Loucy (cell line): ENCODE measurements around the gene ANKRD13A.

Experiments used
- H2AFZ ChIP-seq: fragments of 200-600 bp; sonication (generic); 2 replicates; pipeline ENCODE4 v1.6.0; 2016; ENCODE audit warnings: antibody characterized with exemption, mild to moderate bottlenecking, low read length, moderate library complexity
- H3F3A ChIP-seq: fragments of 200-600 bp; 2 replicates; pipeline ENCODE4 v1.6.0; 2016; ENCODE audit warnings: antibody characterized with exemption, low read depth, mild to moderate bottlenecking
- H3K27me3 ChIP-seq: fragments of 200-600 bp; sonication (generic); 2 replicates; pipeline ENCODE4 v1.6.1; 2014; ENCODE audit warnings: low read length, mild to moderate bottlenecking; ENCODE audit not compliant: insufficient read depth, poor library complexity, severe bottlenecking
- H3K36me3 ChIP-seq: fragments of 200-600 bp; sonication (generic); 2 replicates; pipeline ENCODE4 v1.6.1; 2016; ENCODE audit warnings: low read length; ENCODE audit not compliant: insufficient read depth
- H3K4me1 ChIP-seq: fragments of 200-600 bp; sonication (generic); 2 replicates; pipeline ENCODE4 v1.5.1; 2014; ENCODE audit warnings: low read length, mild to moderate bottlenecking; ENCODE audit not compliant: insufficient read depth, poor library complexity, severe bottlenecking
- H3K4me2 ChIP-seq: fragments of 200-600 bp; sonication (generic); 2 replicates; pipeline ENCODE4 v1.6.0; 2014; ENCODE audit warnings: antibody characterized with exemption, low read length, low read depth, mild to moderate bottlenecking; ENCODE audit not compliant: poor library complexity, severe bottlenecking
- H3K4me3 ChIP-seq: fragments of 200-600 bp; sonication (generic); 2 replicates; pipeline ENCODE4 v1.5.1; 2014; ENCODE audit warnings: low read length, mild to moderate bottlenecking, mixed read lengths; ENCODE audit not compliant: poor library complexity, severe bottlenecking
- H3K79me2 ChIP-seq: fragments of 200-600 bp; sonication (generic); 2 replicates; pipeline ENCODE4 v1.6.1; 2014; ENCODE audit warnings: low read length; ENCODE audit not compliant: insufficient read depth
- H3K9ac ChIP-seq: fragments of 200-600 bp; sonication (generic); 2 replicates; pipeline ENCODE4 v1.6.0; 2014; ENCODE audit warnings: mild to moderate bottlenecking, low read depth, low read length, moderate library complexity; ENCODE audit not compliant: poor library complexity, severe bottlenecking
- H3K9me2 ChIP-seq: fragments of 200-600 bp; sonication (generic); replicated peaks from 2 replicates; pipeline ENCODE4 v1.6.1; 2016; ENCODE audit warnings: low read depth, low read length, mixed read lengths
- H3K9me3 ChIP-seq: fragments of 200-600 bp; sonication (generic); 2 replicates; pipeline ENCODE4 v1.6.1; 2014; ENCODE audit warnings: mild to moderate bottlenecking, antibody characterized with exemption, low read length, low read depth; ENCODE audit not compliant: insufficient read depth
- H4K20me1 ChIP-seq: fragments of 200-600 bp; sonication (generic); 2 replicates; pipeline ENCODE4 v1.6.0; 2014; ENCODE audit warnings: antibody characterized with exemption, low read length, mild to moderate bottlenecking; ENCODE audit not compliant: insufficient read depth, poor library complexity, severe bottlenecking
- CTCF ChIP-seq: fragments of 200-600 bp; sonication (generic); conservative IDR thresholded peaks from 2 replicates; pipeline ENCODE4 v1.5.1; 2014; ENCODE audit warnings: mild to moderate bottlenecking, antibody characterized with exemption, low read length
- EZH2phosphoT487 ChIP-seq: fragments of 200-600 bp; IDR thresholded peaks from 2 replicates; pipeline ENCODE4 v1.6.1; 2018; ENCODE audit warnings: antibody characterized with exemption, mild to moderate bottlenecking, moderate library complexity, borderline replicate concordance

The ANKRD13A gene

DNA sequence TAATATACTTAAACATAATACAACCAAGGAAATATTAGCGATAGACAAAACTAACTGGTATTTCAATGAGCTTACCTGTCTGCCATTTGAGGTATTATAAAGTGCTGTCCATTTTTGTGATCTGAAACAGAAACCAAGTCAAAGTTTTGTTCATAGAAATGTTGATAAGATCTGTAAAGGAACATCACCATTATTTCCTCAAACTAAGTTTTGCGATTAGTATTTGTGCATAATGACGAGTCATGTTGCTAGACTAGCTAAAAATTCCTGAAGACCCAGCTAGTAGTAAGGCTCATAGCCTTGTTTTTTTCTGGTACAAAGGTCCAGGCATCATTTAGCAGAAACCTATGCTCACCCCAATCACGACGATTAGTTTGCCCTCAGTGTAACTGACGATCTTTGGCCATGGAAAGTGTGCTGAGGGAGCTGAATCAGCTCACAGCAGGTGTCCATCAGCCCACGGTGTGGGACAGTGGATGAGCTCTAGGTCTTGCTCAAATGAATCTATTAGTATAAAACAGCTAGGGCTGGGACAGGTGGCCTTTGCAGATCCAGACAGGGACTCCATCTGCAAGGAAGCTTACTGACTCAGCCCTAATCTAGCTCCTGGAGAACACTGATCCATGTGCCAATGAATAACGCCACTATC is 31.7 kb upstream of the ANKRD13A start:
- Histone ChIP-seq H3K9me3 (no peaks in the 10 kb centered on the region), H4K20me1 (no peaks in the 10 kb centered on the region), H3F3A (peaks cover 4% of the 10 kb centered on the region; the same call in 1 of the 2 replicates), H3K9me2 (no peaks in the 10 kb centered on the region), H3K27me3 (no peaks in the 10 kb centered on the region), H3K9ac (no peak overlapping the region), H2AFZ (no peak overlapping the region), H3K4me3 (no peak overlapping the region), H3K36me3 (peaks cover 62% of the 10 kb centered on the region; the same call in 1 of the 2 replicates), H3K4me1 (peaks cover 25% of the 10 kb centered on the region), H3K79me2 (no peaks in the 10 kb centered on the region), H3K4me2 (no peak overlapping the region)
- TF ChIP-seq EZH2phosphoT487 (no peak), CTCF (no peak)

GRCh38 chr12:109968032-109968420 is 31.2 kb upstream of the ANKRD13A start:
- H3K79me2 ChIP-seq = no peaks in the 10 kb centered on the region
- H3K27me3 ChIP-seq = no peaks in the 10 kb centered on the region
- no peak overlapping the region for H3K9ac ChIP-seq
- no peak overlapping the region for H2AFZ ChIP-seq
- no peaks in the 10 kb centered on the region for H4K20me1 ChIP-seq
- H3K4me1 ChIP-seq = peaks cover 25% of the 10 kb centered on the region
- H3K4me3 ChIP-seq = no peak overlapping the region
- no peaks in the 10 kb centered on the region for H3K9me2 ChIP-seq
- H3F3A ChIP-seq = peaks cover 4% of the 10 kb centered on the region; the same call in 1 of the 2 replicates
- H3K4me2 ChIP-seq = no peak overlapping the region
- no peaks in the 10 kb centered on the region for H3K9me3 ChIP-seq
- TF ChIP-seq CTCF (no peak), EZH2phosphoT487 (no peak)
- H3K36me3 ChIP-seq = peaks cover 61% of the 10 kb centered on the region; the same call in 1 of the 2 replicates

- Histone ChIP-seq H3F3A (peaks cover 2% of the 10 kb centered on the region; the same call in 1 of the 2 replicates), H3K79me2 (no peaks in the 10 kb centered on the region), H3K9me3 (no peaks in the 10 kb centered on the region), H3K4me2 (no peak overlapping the region), H3K9me2 (no peaks in the 10 kb centered on the region), H3K4me3 (no peak overlapping the region), H3K9ac (no peak overlapping the region), H2AFZ (no peak overlapping the region), H3K36me3 (peaks cover 60% of the 10 kb centered on the region; the same call in 1 of the 2 replicates), H3K27me3 (no peaks in the 10 kb centered on the region), H3K4me1 (peaks cover 17% of the 10 kb centered on the region), H4K20me1 (no peaks in the 10 kb centered on the region)
- TF ChIP-seq EZH2phosphoT487 = no peak
- TF ChIP-seq CTCF = no peak
These were observed 30.4 kb upstream of the ANKRD13A start for GRCh38 chr12:109968801-109969200.
